Astrocyte of the cerebellum (primary cell): ENCODE results near the gene NAT10.
"Not testable (repeated sequence)": the region's sequence is repeated elsewhere in the genome, so short reads cannot be mapped to it uniquely, and the experiment has no call there.

Experiments used
- DNase-seq: peaks from one replicate; pipeline ENCODE4 v3.0.0-alpha.2; 2011; ENCODE audit warnings: low read depth
- H3K4me3 ChIP-seq: 2 replicates; pipeline ENCODE4 v1.5.1; 2011; ENCODE audit warnings: mild to moderate bottlenecking, low read depth, low read length, moderate library complexity
- CTCF ChIP-seq: IDR thresholded peaks from 2 replicates; pipeline ENCODE4 v1.5.1; 2012; ENCODE audit warnings: low read length, low read depth, moderate library complexity, mild to moderate bottlenecking; ENCODE audit errors: missing control alignments
- in situ Hi-C: cut with HindIII; loops from 2 replicates; pipeline ENCODE4 v1.10.0; 2017; ENCODE audit warnings: low sequenced_read_pairs

Gene NAT10

GRCh38 chr11:34067383-34068065 lies 37.9 kb upstream of the NAT10 start:
- no peak overlapping the region for H3K4me3 ChIP-seq
- no peak for TF ChIP-seq CTCF
- in situ Hi-C loops = no loop called here
- no peak for DNase-seq

- in situ Hi-C loops = no loop called here
- no peak for TF ChIP-seq CTCF
- H3K4me3 ChIP-seq = no peak overlapping the region
- peak; percentile 63 for DNase-seq
Measured at GRCh38 chr11:34068111-34068510, 37.3 kb upstream of the NAT10 start.

- DNase-seq, H3K4me3 ChIP-seq, in situ Hi-C loops: not testable (repeated sequence)
Measured at GRCh38 chr11:34071306-34071705, 34.1 kb upstream of the NAT10 start.

GRCh38 chr11:34072041-34072440 lies 33.4 kb upstream of the NAT10 start:
- no peak for TF ChIP-seq CTCF
- in situ Hi-C loops = no loop called here
- no peak overlapping the region for H3K4me3 ChIP-seq
- no peak for DNase-seq

GRCh38 chr11:34072832-34073231 lies 32.6 kb upstream of the NAT10 start:
- DNase-seq = no peak
- in situ Hi-C loops = no loop called here
- H3K4me3 ChIP-seq = no peak overlapping the region
- no peak for TF ChIP-seq CTCF

- H3K4me3 ChIP-seq = no peak overlapping the region
- DNase-seq = no peak
- TF ChIP-seq CTCF = no peak
- in situ Hi-C loops = no loop called here
Measured at GRCh38 chr11:34074391-34074790, 31.0 kb upstream of the NAT10 start.

GRCh38 chr11:34075178-34075820 lies 30.1 kb upstream of the NAT10 start:
- DNase-seq = peak; percentile 34
- no peak for TF ChIP-seq CTCF
- H3K4me3 ChIP-seq = no peak overlapping the region
- in situ Hi-C loops = no loop called here
